Fibroblast of skin of back (primary cell): Measurements from ENCODE around the gene PELI1. TPM values are rescaled to one million over a fixed set of nuclear protein-coding genes. Genes with fewer than 3 reads are reported as not detected.

ENCODE experiments used
- DNase-seq: peaks from one replicate; pipeline ENCODE4 v3.0.0-alpha.2; 2013
- polyA plus RNA-seq, 2 experiments: library from polyadenylated mRNA; unstranded; fragments of 120-200 nt; gene quantifications; one replicate each; pipeline ENCODE4 v1.2.1, GENCODE V29; 2013; ENCODE audit not compliant: insufficient read length in 2 of 2

The PELI1 gene
- 6.7 TPM for polyA plus RNA-seq (2013, experiment 1 of 2; ENCODE audit: insufficient read length)
- polyA plus RNA-seq (2013, experiment 2 of 2; ENCODE audit: insufficient read length), result 11.4 TPM

GRCh38 chr2:64144057-64145013 is at the start of gene PELI1:
Gene PELI1 (minus strand): TSS chr2:64144420. CDS start chr2:64108310, 36,110 bp downstream.
- peak; percentile 96 for DNase-seq

- no peak for DNase-seq
Observed at GRCh38 chr2:64193491-64193890, 49.3 kb upstream of the PELI1 start.

GRCh38 chr2:64192664-64193105 is 48.5 kb upstream of the PELI1 start:
- no peak for DNase-seq

- DNase-seq, result no peak
Observed at GRCh38 chr2:64192125-64192479, 47.9 kb upstream of the PELI1 start.

- DNase-seq, result no peak
Observed at GRCh38 chr2:64189586-64189985, 45.4 kb upstream of the PELI1 start.

- DNase-seq, result no peak
Observed at GRCh38 chr2:64189167-64189566, 44.9 kb upstream of the PELI1 start.

- DNase-seq, result no peak
Observed at GRCh38 chr2:64186699-64187605, 42.7 kb upstream of the PELI1 start.

GRCh38 chr2:64179582-64180321 is 35.5 kb upstream of the PELI1 start:
- DNase-seq, result peak; percentile 32

GRCh38 chr2:64177315-64177714 is 33.1 kb upstream of the PELI1 start:
- no peak for DNase-seq

- no peak for DNase-seq
Observed at GRCh38 chr2:64175419-64176197, 31.4 kb upstream of the PELI1 start.

- no peak for DNase-seq
Observed at GRCh38 chr2:64173156-64174135, 29.2 kb upstream of the PELI1 start.

GRCh38 chr2:64168756-64169155 is 24.5 kb upstream of the PELI1 start:
- DNase-seq, result no peak

- no peak for DNase-seq
Observed at GRCh38 chr2:64168201-64168600, 24.0 kb upstream of the PELI1 start.

- DNase-seq, result peak; percentile 26
Observed at GRCh38 chr2:64166637-64167420, 22.6 kb upstream of the PELI1 start.

GRCh38 chr2:64166212-64166611 is 22.0 kb upstream of the PELI1 start:
- no peak for DNase-seq

GRCh38 chr2:64165706-64166105 is 21.5 kb upstream of the PELI1 start:
- DNase-seq, result peak; percentile 15

- no peak for DNase-seq
Observed at GRCh38 chr2:64164629-64165028, 20.4 kb upstream of the PELI1 start.

- DNase-seq, result no peak
Observed at GRCh38 chr2:64162516-64162915, 18.3 kb upstream of the PELI1 start.

GRCh38 chr2:64157792-64158191 is 13.6 kb upstream of the PELI1 start:
- no peak for DNase-seq
